ENCODE measurements around the gene ZNF57.

GRCh38 chr19:2942928-2943640, 42.4 kb downstream of the ZNF57 start:
- TF ChIP-seq, protein P1, sequence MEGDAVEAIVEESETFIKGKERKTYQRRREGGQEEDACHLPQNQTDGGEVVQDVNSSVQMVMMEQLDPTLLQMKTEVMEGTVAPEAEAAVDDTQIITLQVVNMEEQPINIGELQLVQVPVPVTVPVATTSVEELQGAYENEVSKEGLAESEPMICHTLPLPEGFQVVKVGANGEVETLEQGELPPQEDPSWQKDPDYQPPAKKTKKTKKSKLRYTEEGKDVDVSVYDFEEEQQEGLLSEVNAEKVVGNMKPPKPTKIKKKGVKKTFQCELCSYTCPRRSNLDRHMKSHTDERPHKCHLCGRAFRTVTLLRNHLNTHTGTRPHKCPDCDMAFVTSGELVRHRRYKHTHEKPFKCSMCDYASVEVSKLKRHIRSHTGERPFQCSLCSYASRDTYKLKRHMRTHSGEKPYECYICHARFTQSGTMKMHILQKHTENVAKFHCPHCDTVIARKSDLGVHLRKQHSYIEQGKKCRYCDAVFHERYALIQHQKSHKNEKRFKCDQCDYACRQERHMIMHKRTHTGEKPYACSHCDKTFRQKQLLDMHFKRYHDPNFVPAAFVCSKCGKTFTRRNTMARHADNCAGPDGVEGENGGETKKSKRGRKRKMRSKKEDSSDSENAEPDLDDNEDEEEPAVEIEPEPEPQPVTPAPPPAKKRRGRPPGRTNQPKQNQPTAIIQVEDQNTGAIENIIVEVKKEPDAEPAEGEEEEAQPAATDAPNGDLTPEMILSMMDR (IDR thresholded peaks at IDR 0.05) = no peak
- no peak for TF ChIP-seq POLR2A (IDR thresholded peaks at IDR 0.05)
